HG03045 (cell line): ENCODE measurements around the gene DNHD1.
A peak's percentile ranks its signal among the peaks of the same experiment; 100 is the strongest.

Experiments
- ATAC-seq: cut with Tn5 transposase; IDR thresholded peaks from one replicate; pipeline ENCODE4 v1.9.1; 2021; ENCODE audit warnings: mild to moderate bottlenecking, moderate library complexity; ENCODE audit not compliant: unreplicated experiment

The DNHD1 gene

GRCh38 chr11:6587360-6587953 lies 90.4 kb downstream of the DNHD1 start:
- ATAC-seq, result no peak

GRCh38 chr11:6588018-6588417 lies 90.9 kb downstream of the DNHD1 start:
- ATAC-seq, result no peak

- ATAC-seq, result no peak
Measured at GRCh38 chr11:6594142-6594768, 97.2 kb downstream of the DNHD1 start.

- ATAC-seq, result no peak
Measured at GRCh38 chr11:6596239-6596877, 99.3 kb downstream of the DNHD1 start.

- ATAC-seq, result no peak
Measured at GRCh38 chr11:6598555-6598954, 101.5 kb downstream of the DNHD1 start.

- no peak for ATAC-seq
Measured at GRCh38 chr11:6599449-6599848, 102.4 kb downstream of the DNHD1 start.

- no peak for ATAC-seq
Measured at GRCh38 chr11:6599881-6600390, 102.9 kb downstream of the DNHD1 start.

GRCh38 chr11:6601041-6601461 lies 104.0 kb downstream of the DNHD1 start:
- ATAC-seq, result no peak

- no peak for ATAC-seq
Measured at GRCh38 chr11:6602096-6602940, 105.2 kb downstream of the DNHD1 start.

- peak; percentile 77 for ATAC-seq
Measured at GRCh38 chr11:6603287-6604080, 106.4 kb downstream of the DNHD1 start, which contains the start of the genes ILK and RRP8. TSS of gene ILK (plus strand) at chr11:6603774. CDS start at chr11:6604272, 498 bp downstream. TSS of gene RRP8 (minus strand) at chr11:6603616. CDS start at chr11:6603502, 114 bp downstream.

- peak; percentile 36 for ATAC-seq
Measured at GRCh38 chr11:6604081-6604626, 107.1 kb downstream of the DNHD1 start.

GRCh38 chr11:6604790-6605189 lies 107.7 kb downstream of the DNHD1 start:
- ATAC-seq, result no peak

GRCh38 chr11:6606471-6607189 lies 109.5 kb downstream of the DNHD1 start:
- peak; percentile 27 for ATAC-seq

GRCh38 chr11:6607190-6607795 lies 110.2 kb downstream of the DNHD1 start:
- no peak for ATAC-seq

GRCh38 chr11:6608011-6608410 lies 110.9 kb downstream of the DNHD1 start:
- no peak for ATAC-seq

- no peak for ATAC-seq
Measured at GRCh38 chr11:6608726-6609501, 111.8 kb downstream of the DNHD1 start.

GRCh38 chr11:6609502-6610015 lies 112.5 kb downstream of the DNHD1 start:
- ATAC-seq, result no peak

- no peak for ATAC-seq
Measured at GRCh38 chr11:6610591-6610990, 113.5 kb downstream of the DNHD1 start.
